Measurements from ENCODE around the gene IMP4.
A peak's percentile ranks its signal among the peaks of the same experiment; 100 is the strongest.

Gene IMP4

GRCh38 chr2:130354139-130354428, 11.4 kb downstream of the IMP4 start:
- in situ Hi-C loops (cut with MboI; ENCODE audit: low pct_unique_long_range_greater_than_20kb, low sequenced_read_pairs, unreplicated experiment) = no loop called here
- DNase-seq (ENCODE audit: low spot score) = no peak
- no peak for TF ChIP-seq CTCF (IDR thresholded peaks at IDR 0.05; ENCODE audit: extremely low read depth, insufficient read depth, missing control alignments)

- in situ Hi-C loops (cut with MboI; ENCODE audit: low pct_unique_long_range_greater_than_20kb, low sequenced_read_pairs, unreplicated experiment) = no loop called here
- no peak for TF ChIP-seq CTCF (IDR thresholded peaks at IDR 0.05; ENCODE audit: extremely low read depth, insufficient read depth, missing control alignments)
- no peak for DNase-seq (ENCODE audit: low spot score)
Observed at GRCh38 chr2:130355172-130355577, 12.5 kb downstream of the IMP4 start.

- in situ Hi-C loops (cut with MboI; ENCODE audit: low pct_unique_long_range_greater_than_20kb, low sequenced_read_pairs, unreplicated experiment) = no loop called here
- peak; percentile 53 for TF ChIP-seq CTCF (IDR thresholded peaks at IDR 0.05; ENCODE audit: extremely low read depth, insufficient read depth, missing control alignments)
- DNase-seq (ENCODE audit: low spot score) = peak; percentile 89
Observed at GRCh38 chr2:130355578-130356431, 13.1 kb downstream of the IMP4 start, which contains the start of gene PTPN18. TSS of gene PTPN18 (plus strand) at chr2:130356056. CDS start at chr2:130356108, 52 bp downstream.

GRCh38 chr2:130357864-130358263, 15.2 kb downstream of the IMP4 start:
- no peak for DNase-seq (ENCODE audit: low spot score)
- TF ChIP-seq CTCF (IDR thresholded peaks at IDR 0.05; ENCODE audit: extremely low read depth, insufficient read depth, missing control alignments) = no peak
- in situ Hi-C loops (cut with MboI; ENCODE audit: low pct_unique_long_range_greater_than_20kb, low sequenced_read_pairs, unreplicated experiment) = no loop called here

- in situ Hi-C loops (cut with MboI; ENCODE audit: low pct_unique_long_range_greater_than_20kb, low sequenced_read_pairs, unreplicated experiment) = no loop called here
- DNase-seq (ENCODE audit: low spot score) = no peak
- no peak for TF ChIP-seq CTCF (IDR thresholded peaks at IDR 0.05; ENCODE audit: extremely low read depth, insufficient read depth, missing control alignments)
Observed at GRCh38 chr2:130358420-130359350, 16.0 kb downstream of the IMP4 start.

- in situ Hi-C loops (cut with MboI; ENCODE audit: low pct_unique_long_range_greater_than_20kb, low sequenced_read_pairs, unreplicated experiment) = no loop called here
- TF ChIP-seq CTCF (IDR thresholded peaks at IDR 0.05; ENCODE audit: extremely low read depth, insufficient read depth, missing control alignments) = no peak
- no peak for DNase-seq (ENCODE audit: low spot score)
Observed at GRCh38 chr2:130359466-130359865, 16.8 kb downstream of the IMP4 start.
